GM21576 (cell line): Measurements from ENCODE around the gene C8A.

Experiments used
- ATAC-seq: cut with Tn5 transposase; IDR thresholded peaks from one replicate; pipeline ENCODE4 v1.9.1; 2021; ENCODE audit warnings: mild to moderate bottlenecking, moderate library complexity; ENCODE audit not compliant: unreplicated experiment

The C8A gene

DNA sequence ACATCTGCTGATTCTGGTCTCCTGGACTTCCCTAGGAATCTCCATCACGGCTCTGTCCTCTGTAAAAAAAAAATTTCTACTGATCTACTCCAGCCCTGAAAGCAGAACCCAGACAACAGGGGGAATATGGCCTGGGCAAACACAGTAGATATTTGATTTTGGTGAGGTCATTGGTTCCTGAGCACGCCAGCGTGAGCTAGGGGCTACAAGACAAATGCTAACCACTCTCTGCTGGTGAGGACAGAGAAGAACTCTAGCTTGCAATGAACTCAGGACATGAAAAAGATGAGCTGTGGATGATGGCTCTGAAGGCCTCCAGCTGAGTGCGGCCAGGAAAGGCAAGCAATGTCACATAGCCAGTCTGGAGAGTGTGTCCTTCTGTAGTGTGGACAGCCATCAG lies 18.2 kb upstream of the C8A start:
- ATAC-seq = no peak

DNA sequence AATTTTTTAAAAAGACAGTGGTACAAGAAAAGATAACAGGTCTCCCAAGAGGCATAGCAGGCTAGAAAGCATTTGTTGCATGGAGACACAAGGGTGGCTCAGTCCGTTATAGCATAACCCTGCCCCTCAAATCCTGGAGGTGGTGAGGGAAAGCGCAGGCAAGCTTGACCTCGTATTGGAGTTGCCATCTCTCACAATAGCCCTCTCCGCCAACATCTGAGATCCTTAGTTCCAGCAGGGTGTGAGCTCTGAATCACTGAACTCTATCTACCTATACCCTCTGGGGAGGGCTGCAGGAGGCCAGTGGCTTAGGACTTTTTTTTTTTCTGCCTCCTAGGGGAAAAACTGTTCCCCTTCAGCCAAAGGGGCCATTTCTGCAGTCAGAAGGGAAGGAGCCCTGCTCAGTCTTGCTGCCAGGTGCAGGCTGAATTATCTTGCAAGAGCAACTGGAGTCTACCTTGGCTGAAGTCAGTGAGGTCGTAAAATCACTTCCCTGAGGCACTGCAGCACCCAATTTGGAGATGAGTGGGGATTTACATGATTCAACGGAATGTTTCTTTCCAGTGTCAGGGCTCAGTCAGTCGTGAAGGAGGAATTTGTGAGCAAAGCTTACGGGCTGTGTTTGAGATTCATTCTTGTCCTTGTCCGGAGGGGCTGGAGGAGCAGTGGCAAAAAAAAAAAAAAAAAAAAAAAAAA lies 17.2 kb upstream of the C8A start:
- no peak for ATAC-seq

DNA sequence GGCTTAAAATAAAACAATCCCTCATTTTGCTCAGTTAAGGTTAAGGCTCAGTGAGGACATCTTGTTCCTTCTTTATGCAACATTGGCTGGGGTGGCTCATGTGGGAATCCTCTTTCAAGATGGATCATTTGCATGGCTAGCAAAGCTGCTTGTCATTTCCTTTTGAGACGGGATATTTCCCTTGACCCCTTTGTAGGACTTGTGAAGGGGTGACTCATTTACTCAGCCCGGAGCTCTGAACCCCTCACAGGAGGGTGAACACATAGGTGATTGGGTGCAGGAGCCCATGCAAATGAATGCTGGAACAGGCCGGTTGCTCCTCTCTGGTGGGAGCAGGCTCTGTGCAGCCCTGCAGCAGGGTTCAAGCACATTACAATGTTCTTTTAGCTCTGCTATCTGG lies 15.8 kb upstream of the C8A start:
- no peak for ATAC-seq

DNA sequence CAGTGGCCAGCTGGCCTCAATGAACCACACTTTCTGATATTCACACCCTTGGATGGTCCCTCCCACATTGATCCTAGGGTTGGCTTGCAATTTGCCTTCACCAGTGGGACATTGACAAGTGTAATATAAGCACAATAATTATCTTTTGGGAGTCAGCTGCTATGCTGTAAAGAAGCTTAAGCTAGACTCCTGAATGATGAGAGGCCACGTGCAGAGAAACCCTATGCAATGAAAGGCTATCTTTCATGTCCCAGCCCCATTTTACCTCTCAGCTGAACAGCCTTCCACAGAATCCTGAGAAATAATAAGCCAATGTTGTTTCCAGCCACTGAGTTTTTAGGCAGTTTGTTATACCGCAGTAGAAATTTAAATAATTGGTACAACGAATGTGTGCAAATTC lies 11.1 kb upstream of the C8A start:
- ATAC-seq = no peak

DNA sequence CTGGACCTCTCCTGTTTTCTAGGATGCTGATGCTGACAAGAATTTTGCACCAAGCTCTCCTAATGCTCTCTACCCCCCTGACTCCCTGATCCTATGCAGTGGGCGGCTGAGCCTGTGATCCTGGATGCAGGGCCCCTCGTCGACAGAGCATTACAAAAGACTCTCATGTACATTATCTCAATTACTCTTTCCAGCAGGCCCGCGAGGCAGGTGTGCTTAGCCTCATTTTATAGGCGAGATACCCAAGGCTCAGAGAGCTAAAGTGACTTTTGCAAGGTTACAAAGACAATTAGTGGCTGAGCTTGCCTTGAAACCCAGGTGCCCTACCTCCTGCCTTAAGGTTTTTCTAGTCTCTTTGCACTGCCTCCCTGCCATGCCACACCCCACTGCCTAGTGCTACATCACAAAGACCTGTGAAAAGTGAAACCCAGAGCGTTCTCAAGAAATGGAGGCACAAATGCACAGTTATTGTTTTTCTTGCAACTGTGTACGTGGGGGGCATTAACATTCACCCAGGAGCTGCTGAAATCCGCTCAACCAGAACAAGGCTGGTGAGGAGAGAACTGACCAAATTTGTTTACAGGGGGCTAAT lies 10.0 kb upstream of the C8A start:
- ATAC-seq = no peak

DNA sequence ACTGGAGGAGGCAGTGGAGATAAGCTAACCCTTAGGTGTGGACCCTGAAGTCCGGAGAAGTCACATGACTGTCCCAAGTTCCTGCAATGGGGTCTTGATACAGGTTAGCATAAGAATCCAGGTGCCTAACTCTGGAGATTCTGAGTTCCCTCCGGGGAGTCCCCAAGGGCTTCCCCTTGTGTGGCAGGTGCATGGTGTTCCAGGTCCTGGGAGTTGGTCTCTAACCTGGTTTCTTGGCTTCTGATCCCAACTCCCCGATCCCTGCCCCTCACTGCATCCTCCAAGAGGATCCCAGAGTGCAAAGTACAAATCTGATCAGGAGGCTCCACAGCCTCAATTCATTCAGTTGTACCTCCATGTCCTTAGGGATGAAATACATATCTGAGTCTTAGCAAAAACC lies 9.3 kb upstream of the C8A start:
- no peak for ATAC-seq

DNA sequence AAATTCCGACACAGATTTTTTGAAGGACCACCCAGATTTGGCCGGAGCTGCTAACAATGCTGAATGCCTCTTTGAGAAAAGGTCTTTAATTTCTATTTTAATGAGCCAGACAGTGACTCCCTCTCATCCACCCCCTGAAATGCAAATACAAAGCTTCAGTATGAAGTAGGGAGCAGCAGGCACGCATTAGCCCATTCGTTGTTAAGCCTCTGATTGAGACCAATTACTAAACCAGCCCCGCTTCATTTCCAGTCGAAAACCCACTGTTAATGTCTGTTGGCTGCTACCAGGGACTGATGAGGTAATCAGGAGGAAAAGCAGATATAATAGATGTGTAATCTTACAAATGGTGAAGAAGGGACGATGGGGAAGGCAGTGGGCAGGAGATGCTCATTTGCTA lies 4.8 kb upstream of the C8A start:
- no peak for ATAC-seq

DNA sequence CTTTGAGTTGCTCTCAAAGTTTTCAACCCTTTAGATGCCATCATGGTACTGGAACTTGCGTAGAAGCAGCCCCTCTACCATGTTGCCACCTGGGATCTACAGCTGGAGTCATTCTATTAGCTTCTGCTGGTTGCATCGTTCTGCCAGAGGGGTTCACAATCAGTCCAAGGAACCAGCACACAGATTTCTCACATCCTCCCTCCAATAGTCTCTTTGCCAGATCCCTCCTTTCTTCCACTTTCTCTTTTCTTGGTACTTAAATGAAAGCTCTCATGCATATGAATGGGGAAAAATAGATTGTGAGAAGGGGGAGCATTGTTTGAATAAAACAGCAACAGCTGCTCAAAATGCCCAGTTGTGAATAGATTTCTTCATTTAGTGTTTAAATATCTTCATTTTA lies 4.2 kb upstream of the C8A start:
- no peak for ATAC-seq

DNA sequence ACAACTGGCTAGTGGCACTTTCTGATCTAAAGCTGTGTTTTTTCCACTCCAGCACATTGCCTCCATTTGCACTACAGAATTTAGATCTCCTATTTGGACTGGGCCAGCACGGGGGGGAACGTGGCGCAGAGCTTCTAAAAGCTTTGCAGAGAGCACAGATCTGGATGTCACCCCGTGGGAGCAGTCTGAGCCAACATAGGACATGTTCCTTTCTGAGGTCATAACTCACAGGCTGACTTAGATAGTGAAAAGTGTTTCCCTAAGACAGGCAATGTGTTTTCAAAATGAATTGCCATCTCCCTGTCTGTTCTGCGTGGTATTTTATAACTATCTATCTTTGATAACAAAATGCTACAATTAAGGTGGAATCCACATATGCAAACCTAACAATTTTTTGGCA lies 3.7 kb upstream of the C8A start:
- ATAC-seq = no peak

DNA sequence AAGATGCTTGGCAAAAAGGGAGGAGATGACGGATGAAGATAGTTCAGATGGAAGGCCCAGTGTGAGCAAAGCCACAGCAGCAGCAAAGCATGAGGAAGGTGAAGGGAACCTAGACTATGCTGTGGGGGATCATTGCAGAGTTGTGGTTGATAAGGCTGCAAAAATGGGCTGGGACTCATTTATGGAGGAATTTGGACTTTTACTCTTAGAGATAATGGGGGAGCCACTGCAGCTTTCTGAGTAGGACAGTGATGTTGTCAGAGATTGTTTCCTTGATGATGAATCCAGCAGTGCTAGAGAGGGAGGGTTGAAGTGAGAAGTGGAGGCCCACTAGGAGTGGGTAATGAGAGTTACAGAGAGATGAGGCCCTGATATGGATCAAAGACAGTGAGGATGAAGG lies 2.1 kb upstream of the C8A start:
- ATAC-seq = no peak

DNA sequence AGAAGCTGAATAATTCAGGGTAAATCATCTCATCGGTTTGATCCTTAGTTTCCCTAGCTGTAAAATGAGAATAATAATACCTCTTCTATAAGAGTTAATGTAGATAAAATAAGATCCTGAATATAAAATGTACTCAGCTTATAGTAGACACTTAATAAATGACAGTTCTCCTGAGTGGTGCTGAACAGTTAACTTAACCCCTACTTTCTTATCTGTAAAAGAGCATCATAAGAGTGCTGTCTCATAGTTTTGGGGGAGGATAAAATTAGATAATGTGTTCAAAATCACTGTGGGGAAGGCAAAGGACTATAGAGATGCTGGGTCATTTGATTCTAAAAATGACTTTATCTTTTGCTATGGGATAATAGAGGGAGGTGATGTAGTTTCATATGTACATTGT lies 593 bp downstream of the C8A start:
- no peak for ATAC-seq

DNA sequence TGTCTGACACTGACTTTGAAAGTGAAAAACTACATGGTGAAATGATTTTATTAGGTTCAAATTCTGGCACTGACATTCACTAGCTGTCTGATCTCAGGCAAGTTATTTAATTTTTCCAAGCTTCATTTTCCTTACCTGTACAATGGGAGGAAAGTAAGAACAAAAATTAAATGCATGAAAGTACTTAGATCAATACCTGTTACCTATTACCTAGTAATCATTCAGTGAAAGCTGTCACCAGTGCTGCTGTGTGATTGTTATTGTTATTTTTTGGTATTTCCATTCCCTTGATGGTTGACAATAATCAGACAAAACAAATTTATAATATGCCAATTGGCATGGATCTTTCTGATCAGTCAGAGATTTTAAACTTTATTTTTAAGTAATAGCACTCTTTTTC lies 1.6 kb downstream of the C8A start:
- ATAC-seq = no peak

DNA sequence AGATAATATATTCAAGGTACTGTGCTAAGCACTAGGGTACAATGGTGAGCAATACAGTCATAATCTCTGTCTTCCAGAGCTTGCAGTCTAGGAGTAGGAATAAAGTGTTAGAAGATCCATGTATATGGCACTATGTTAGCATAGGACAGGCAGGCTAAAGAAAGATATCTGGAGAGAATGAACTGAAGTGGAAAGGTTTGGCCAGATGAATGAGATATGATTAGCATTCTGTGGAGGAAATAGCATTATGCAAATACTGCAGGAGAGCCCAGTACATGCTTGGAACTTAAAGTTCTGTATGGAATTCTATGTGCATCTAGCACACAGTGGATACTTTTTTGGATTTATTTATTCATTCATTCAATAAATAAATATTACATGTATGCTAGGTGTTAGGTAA lies 4.7 kb downstream of the C8A start:
- no peak for ATAC-seq

DNA sequence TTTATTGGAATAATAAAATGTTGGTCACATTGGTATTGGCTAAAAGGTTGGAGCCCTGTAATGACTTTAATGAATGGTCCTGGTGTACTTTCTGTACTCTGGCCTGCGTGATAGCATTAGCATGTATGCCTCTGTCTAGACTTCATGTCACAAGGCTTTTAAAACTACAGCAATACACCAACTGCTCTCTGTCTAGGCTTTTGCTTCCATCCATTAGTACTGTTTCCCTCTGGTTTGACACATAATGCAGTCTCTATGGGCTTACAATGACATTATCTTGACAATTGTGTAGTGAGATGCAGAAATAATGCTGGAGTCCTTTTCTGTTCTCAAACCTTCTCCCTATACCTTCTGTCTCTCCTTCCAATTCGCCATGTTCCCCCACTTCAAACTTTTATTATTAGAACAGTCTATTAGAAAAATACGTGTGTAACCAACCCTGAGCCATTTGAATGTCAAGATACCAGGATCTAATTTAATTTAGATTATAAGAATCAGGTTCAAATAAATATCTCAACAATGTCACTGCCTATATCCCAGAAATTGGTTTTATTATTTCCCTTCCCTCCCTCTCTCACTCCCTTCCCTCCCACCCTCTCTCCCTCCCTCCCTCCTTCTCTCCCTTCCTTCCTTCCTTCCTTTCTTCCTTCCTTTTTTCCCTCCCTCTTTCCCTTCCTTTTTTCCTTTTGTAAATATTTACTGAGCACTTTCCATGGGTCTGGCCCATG lies 8.8 kb downstream of the C8A start:
- no peak for ATAC-seq

DNA sequence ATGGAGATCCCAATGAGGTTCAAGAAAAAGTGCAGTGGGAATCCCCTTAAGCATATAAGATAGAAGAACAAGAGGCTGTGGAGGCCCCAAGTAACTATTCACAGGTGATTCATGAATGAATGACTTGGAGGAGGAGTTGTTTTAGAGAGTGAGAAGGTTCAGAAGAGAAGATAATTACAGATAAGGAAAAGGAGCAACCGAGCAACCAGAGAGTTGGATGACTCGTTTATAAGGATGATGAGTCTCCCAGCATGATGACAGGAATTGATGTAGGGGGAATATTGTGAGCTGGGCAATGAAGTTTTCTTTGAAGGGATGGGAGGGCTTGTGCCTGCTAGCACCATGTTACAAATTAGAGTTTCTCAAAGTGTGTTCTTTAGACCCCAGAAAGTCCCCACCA lies 9.8 kb downstream of the C8A start:
- ATAC-seq = no peak

DNA sequence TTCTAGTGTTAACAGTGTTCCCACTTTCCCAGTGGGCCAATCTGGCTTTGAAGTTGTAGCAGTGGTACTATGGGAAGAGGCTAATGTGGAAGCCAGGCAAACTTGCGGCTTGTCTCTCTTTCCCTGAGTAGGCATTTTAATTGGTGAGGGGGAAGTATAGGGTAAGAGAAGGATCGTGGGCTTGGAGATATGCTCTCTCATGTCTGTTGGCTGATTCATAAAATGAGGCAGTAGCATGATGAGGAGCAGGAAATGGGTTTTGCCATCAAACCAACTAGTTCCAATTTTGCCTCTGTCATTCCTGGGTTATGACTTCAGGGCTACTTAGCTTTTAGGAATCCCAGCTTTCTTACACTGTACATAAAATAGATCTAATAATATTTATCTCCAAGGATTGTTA lies 12.1 kb downstream of the C8A start:
- no peak for ATAC-seq

DNA sequence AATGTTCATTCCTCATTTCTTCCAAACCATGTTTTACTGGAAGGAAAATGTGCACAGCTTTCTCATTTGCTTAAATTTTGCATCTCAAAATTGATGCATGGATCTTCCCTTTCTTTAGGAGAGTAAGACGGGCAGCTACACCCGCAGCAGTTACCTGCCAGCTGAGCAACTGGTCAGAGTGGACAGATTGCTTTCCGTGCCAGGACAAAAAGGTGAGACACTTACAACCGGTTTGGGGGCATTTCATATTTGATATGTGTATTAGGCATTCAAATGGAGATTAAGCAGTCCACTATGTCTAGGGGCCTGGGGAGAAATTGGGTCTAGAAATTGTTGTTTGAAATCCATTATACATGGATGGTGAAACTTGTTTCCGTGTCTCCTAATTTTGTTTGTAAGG lies 12.9 kb downstream of the C8A start:
- no peak for ATAC-seq

DNA sequence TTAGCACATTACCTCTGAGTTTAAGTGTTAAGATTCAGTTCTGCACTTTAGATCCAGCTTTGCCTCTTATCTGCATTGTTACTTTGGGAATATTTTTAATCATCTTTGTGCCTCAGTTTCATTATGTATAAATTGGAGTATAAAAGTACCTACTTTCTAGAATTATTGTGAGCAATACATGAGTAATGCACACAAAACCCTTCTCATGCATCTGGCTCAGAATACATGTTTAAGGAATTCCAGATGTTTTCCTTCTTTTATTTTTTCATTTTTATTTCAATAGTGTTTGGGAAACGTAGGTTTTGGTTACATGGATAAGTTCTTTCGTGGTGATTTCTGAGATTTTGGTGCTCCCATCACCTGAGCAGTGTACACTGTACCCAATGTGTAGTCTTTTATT lies 14.2 kb downstream of the C8A start:
- ATAC-seq = no peak

DNA sequence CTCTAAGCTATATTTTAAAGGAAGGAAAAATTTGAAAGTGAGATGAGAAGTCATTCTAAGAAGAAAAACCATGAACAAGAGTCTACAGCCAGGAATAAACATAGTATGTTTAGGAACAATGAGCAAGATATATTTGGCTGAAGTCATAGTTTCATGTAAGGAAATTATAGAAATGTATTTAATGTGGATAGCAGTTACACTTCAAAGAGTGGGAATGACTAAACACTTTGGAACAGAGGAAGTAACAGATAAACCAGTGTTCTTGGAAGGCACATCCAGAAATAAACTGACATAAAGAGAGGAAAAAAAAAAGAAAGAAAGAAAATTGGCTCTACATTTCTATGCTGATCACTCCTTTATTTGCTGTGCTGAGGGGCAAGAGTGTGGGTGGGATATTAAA lies 18.0 kb downstream of the C8A start:
- ATAC-seq = no peak

DNA sequence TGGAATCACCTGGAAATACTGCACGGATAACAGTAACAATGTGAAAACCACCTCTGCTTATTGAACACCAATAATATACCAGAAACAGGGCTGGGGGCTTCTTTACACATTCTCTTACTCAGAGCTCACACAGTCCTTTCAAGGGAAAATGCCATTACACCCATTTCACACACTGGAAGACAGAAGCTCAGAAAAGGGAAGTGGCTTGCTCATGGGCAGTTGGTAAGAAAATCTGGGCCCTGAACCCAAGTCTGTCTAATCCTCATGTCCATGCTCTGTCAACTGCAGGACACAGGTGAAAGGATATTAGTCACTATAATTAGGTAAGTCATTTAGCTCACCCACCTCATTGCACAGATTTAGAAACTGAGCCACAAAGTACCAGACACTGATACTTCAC lies 18.6 kb downstream of the C8A start:
- no peak for ATAC-seq

DNA sequence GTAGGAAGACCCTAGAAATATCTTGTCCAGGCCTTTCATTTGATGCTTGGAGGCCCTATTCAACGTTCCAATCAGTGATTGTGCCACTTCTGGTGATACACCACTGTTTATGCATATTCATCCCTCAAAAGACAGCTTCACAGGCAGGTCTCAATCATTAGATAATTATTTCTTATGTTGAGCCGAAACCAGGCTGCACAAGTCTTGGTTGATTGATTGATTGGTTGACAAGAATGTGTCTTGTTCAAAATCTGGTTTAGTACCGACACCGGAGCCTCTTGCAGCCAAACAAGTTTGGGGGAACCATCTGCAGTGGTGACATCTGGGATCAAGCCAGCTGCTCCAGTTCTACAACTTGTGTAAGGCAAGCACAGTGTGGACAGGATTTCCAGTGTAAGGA lies 20.1 kb downstream of the C8A start:
- ATAC-seq = no peak

DNA sequence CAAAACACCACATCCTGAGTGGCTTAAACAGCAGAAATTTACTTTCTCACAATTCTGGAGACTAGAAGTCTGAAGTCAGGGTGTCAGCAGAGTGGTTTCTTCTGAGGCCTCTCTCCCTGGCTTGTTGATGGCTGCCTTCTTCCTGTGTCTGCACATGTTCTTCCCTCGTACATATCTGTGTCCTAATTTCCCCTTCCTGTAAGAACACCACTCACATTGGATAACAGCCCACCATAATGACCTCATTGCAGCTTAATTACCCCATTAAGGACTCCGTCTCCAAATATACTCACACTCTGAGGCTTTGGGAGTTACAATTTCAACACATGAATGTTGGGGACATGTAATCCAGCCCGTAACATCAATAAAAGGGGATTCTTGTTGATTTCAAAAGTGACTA lies 23.4 kb downstream of the C8A start:
- no peak for ATAC-seq

DNA sequence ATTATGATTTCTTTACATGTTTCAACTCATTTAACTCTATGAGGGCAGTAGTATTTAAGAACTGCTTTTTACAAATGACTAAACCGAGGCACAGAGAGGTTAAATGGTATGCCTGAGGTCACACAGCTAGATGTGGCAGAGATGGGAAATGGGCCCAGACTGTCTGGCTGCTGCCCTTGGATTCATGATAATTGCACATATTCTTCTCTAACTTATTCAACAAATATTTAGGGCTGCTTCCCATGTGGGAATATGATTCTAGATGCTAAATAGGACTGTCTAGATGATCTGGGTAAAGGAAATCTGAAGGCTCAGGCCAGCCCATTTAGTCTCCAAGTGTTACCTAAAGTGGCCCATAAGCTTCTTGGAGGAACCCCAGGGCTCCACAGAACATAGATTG lies 26.2 kb downstream of the C8A start:
- no peak for ATAC-seq
